ENCODE results near the gene GABARAP.

DNA sequence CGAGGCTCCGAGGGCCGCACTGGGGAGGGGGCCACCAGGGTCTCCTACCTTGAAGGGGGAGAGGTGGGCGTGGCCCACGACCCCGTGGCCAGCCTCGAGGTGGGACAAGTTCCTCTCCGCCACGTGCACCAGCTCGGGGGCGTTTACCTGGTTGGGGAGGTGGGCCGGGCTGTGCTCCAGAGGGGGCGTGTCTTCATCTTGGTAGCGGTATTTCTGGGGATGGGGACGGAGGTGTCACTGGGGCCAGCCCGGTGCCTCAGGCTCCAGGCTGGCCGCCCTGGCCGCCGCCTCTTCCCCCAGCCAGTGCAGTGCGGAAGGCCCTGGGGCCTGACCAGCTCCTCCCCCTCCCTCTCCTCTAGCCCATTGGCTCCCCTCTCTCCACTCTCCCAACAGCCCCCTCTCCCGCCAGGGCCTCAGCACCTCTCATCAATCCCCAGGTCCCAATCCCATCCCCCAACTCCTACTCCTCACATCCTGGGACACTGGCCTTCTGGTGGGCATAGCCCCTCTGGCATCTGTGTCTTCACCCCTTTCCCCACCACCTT lies 34.1 kb downstream of the GABARAP start:
- TF ChIP-seq, protein P1, sequence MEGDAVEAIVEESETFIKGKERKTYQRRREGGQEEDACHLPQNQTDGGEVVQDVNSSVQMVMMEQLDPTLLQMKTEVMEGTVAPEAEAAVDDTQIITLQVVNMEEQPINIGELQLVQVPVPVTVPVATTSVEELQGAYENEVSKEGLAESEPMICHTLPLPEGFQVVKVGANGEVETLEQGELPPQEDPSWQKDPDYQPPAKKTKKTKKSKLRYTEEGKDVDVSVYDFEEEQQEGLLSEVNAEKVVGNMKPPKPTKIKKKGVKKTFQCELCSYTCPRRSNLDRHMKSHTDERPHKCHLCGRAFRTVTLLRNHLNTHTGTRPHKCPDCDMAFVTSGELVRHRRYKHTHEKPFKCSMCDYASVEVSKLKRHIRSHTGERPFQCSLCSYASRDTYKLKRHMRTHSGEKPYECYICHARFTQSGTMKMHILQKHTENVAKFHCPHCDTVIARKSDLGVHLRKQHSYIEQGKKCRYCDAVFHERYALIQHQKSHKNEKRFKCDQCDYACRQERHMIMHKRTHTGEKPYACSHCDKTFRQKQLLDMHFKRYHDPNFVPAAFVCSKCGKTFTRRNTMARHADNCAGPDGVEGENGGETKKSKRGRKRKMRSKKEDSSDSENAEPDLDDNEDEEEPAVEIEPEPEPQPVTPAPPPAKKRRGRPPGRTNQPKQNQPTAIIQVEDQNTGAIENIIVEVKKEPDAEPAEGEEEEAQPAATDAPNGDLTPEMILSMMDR (IDR thresholded peaks at IDR 0.05; ENCODE audit: insufficient read depth, low read length, poor library complexity, severe bottlenecking), result no peak
- TF ChIP-seq EZH2phosphoT487 (conservative IDR thresholded peaks at IDR 0.05; ENCODE audit: low read length), result no peak
